Measurements from ENCODE around the gene ANKRD30A.
"Not testable (repeated sequence)": the region's sequence is repeated elsewhere in the genome, so short reads cannot be mapped to it uniquely, and the experiment has no call there.

The ANKRD30A gene

DNA sequence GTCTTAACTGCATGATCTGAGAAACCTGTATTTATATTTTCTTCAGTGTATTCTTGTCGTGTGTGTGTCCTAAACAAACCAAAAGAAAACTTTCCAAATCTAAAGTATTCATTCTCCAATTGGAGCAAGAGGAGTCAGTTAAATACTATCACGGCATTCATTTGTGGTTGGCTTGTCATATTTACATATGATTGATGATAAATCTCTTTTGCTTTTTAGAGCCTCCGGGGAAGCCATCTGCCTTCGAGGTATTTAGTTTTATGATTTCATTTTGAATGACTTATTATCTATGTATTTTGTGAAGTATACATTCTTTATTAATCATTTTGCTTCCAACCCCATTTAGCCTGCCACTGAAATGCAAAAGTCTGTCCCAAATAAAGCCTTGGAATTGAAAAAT, 37.0 kb downstream of the ANKRD30A start:
- H3K14ac ChIP-seq (ENCODE audit: low read length in 2 of 2): not testable (repeated sequence)

GRCh38 chr10:37171945-37172344, 46.5 kb downstream of the ANKRD30A start:
- not testable (repeated sequence) for H3K9ac ChIP-seq (ENCODE audit: low read length); H3K4me3 ChIP-seq (ENCODE audit: insufficient read depth in 1 of 2, low read depth in 1 of 2, low read length in 2 of 2)
- WGBS: 92% methylated on average over 6 of the region's 13 CpGs

More for the DNA sequence above, 37.0 kb downstream of the ANKRD30A start:
- 83% methylated on average over 1 of the region's 4 CpGs for WGBS
- H4K91ac ChIP-seq (ENCODE audit: low read length); H2BK12ac ChIP-seq (ENCODE audit: low read length in 2 of 2); H4K8ac ChIP-seq (ENCODE audit: low read length); H3K9ac ChIP-seq (ENCODE audit: low read length); H3K4me2 ChIP-seq (ENCODE audit: low read length, poor library complexity, severe bottlenecking); H3K27ac ChIP-seq (ENCODE audit: low read length, poor library complexity, severe bottlenecking); H2BK5ac ChIP-seq (ENCODE audit: low read depth, low read length, poor library complexity, severe bottlenecking); H2BK15ac ChIP-seq (ENCODE audit: low read depth, poor library complexity, severe bottlenecking); H2AFZ ChIP-seq (ENCODE audit: low read depth, low read length); H2BK120ac ChIP-seq (ENCODE audit: low read depth, low read length); H3K23ac ChIP-seq (ENCODE audit: low read length in 2 of 2); H3K4ac ChIP-seq (ENCODE audit: low read depth in 1 of 2, low read length in 2 of 2); H3K18ac ChIP-seq (ENCODE audit: low read depth in 1 of 2, low read length in 2 of 2); DNase-seq; H3K27me3 ChIP-seq (ENCODE audit: control insufficient read depth in 1 of 2, insufficient read depth in 1 of 2, low read length in 2 of 2); H3K36me3 ChIP-seq (ENCODE audit: control insufficient read depth in 1 of 2, insufficient read depth in 2 of 2, low read depth in 1 of 2, low read length in 2 of 2); H2AK5ac ChIP-seq (ENCODE audit: low read length, severe bottlenecking); H3K79me1 ChIP-seq (replicated peaks; ENCODE audit: low read length, poor library complexity, severe bottlenecking); H3K4me1 ChIP-seq (ENCODE audit: control insufficient read depth, insufficient read depth, low read depth, low read length); H3K4me3 ChIP-seq (ENCODE audit: insufficient read depth in 1 of 2, low read depth in 1 of 2, low read length in 2 of 2); H3K9me3 ChIP-seq (ENCODE audit: control insufficient read depth, low read length): not testable (repeated sequence)

DNA sequence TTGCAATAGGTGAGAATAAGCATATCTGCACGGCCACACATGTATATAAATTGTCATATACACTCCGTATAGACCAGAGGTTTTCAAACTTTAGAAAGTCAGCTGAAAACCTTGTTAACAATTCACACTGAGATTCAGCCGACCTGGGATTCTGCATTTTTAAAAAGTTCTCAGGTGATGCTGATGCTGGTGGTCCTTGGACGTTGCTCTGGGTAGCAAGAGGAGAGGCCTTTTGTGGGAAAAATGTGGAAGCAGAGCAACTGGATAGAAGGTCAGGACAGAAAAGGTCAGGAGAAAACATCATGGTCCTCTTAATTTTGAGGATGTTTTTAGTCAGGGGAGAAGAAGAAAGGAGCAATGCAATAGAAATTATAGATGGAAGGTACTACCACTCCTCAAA, 52.9 kb downstream of the ANKRD30A start:
- not testable (repeated sequence) for H2AFZ ChIP-seq (ENCODE audit: low read depth, low read length); H3K4me3 ChIP-seq (ENCODE audit: insufficient read depth in 1 of 2, low read depth in 1 of 2, low read length in 2 of 2); H2BK5ac ChIP-seq (ENCODE audit: low read depth, low read length, poor library complexity, severe bottlenecking); H4K91ac ChIP-seq (ENCODE audit: low read length); H3K4me2 ChIP-seq (ENCODE audit: low read length, poor library complexity, severe bottlenecking); DNase-seq; H3K27me3 ChIP-seq (ENCODE audit: control insufficient read depth in 1 of 2, insufficient read depth in 1 of 2, low read length in 2 of 2); H3K23ac ChIP-seq (ENCODE audit: low read length in 2 of 2); H3K14ac ChIP-seq (ENCODE audit: low read length in 2 of 2); H3K9ac ChIP-seq (ENCODE audit: low read length); H3K9me3 ChIP-seq (ENCODE audit: control insufficient read depth, low read length); H2AK5ac ChIP-seq (ENCODE audit: low read length, severe bottlenecking); H4K8ac ChIP-seq (ENCODE audit: low read length); H3K79me1 ChIP-seq (replicated peaks; ENCODE audit: low read length, poor library complexity, severe bottlenecking); H2BK15ac ChIP-seq (ENCODE audit: low read depth, poor library complexity, severe bottlenecking); H3K4me1 ChIP-seq (ENCODE audit: control insufficient read depth, insufficient read depth, low read depth, low read length); H2BK120ac ChIP-seq (ENCODE audit: low read depth, low read length); H2BK12ac ChIP-seq (ENCODE audit: low read length in 2 of 2); H3K36me3 ChIP-seq (ENCODE audit: control insufficient read depth in 1 of 2, insufficient read depth in 2 of 2, low read depth in 1 of 2, low read length in 2 of 2); H3K4ac ChIP-seq (ENCODE audit: low read depth in 1 of 2, low read length in 2 of 2); H3K18ac ChIP-seq (ENCODE audit: low read depth in 1 of 2, low read length in 2 of 2); H3K27ac ChIP-seq (ENCODE audit: low read length, poor library complexity, severe bottlenecking)
- WGBS: 24% methylated on average over 2 of the region's 4 CpGs

More at GRCh38 chr10:37171945-37172344, 46.5 kb downstream of the ANKRD30A start:
- not testable (repeated sequence) for H2BK15ac ChIP-seq (ENCODE audit: low read depth, poor library complexity, severe bottlenecking); H3K18ac ChIP-seq (ENCODE audit: low read depth in 1 of 2, low read length in 2 of 2); H3K27me3 ChIP-seq (ENCODE audit: control insufficient read depth in 1 of 2, insufficient read depth in 1 of 2, low read length in 2 of 2); DNase-seq; H2AK5ac ChIP-seq (ENCODE audit: low read length, severe bottlenecking); H3K4me1 ChIP-seq (ENCODE audit: control insufficient read depth, insufficient read depth, low read depth, low read length); H3K27ac ChIP-seq (ENCODE audit: low read length, poor library complexity, severe bottlenecking); H3K9me3 ChIP-seq (ENCODE audit: control insufficient read depth, low read length); H3K4ac ChIP-seq (ENCODE audit: low read depth in 1 of 2, low read length in 2 of 2); H2BK120ac ChIP-seq (ENCODE audit: low read depth, low read length); H4K8ac ChIP-seq (ENCODE audit: low read length); H3K36me3 ChIP-seq (ENCODE audit: control insufficient read depth in 1 of 2, insufficient read depth in 2 of 2, low read depth in 1 of 2, low read length in 2 of 2); H3K4me2 ChIP-seq (ENCODE audit: low read length, poor library complexity, severe bottlenecking); H3K14ac ChIP-seq (ENCODE audit: low read length in 2 of 2); H2AFZ ChIP-seq (ENCODE audit: low read depth, low read length); H2BK5ac ChIP-seq (ENCODE audit: low read depth, low read length, poor library complexity, severe bottlenecking); H3K23ac ChIP-seq (ENCODE audit: low read length in 2 of 2); H4K91ac ChIP-seq (ENCODE audit: low read length); H2BK12ac ChIP-seq (ENCODE audit: low read length in 2 of 2); H3K79me1 ChIP-seq (replicated peaks; ENCODE audit: low read length, poor library complexity, severe bottlenecking)

DNA sequence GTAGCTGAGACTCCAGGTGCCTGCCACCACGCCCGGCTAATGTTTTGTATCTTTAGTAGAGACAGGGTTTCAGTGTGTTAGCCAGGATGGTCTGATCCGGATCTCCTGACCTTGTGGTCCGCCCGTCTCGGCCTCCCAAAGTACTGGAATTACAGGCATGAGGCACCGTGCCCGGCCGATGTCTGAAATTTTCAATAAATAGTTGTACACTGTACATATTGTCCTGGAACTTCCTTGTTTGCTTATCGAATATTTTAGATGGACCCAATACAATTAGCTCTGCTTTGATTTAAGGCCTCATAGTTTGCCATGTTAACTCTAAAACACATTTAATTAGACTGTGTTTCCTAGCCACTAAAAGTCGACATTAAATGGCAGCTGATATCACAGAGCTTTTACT, 57.3 kb downstream of the ANKRD30A start:
- not testable (repeated sequence) for H2AFZ ChIP-seq (ENCODE audit: low read depth, low read length); H3K36me3 ChIP-seq (ENCODE audit: control insufficient read depth in 1 of 2, insufficient read depth in 2 of 2, low read depth in 1 of 2, low read length in 2 of 2); H3K18ac ChIP-seq (ENCODE audit: low read depth in 1 of 2, low read length in 2 of 2); H3K4me2 ChIP-seq (ENCODE audit: low read length, poor library complexity, severe bottlenecking); H3K23ac ChIP-seq (ENCODE audit: low read length in 2 of 2); H4K91ac ChIP-seq (ENCODE audit: low read length); H3K27me3 ChIP-seq (ENCODE audit: control insufficient read depth in 1 of 2, insufficient read depth in 1 of 2, low read length in 2 of 2); H3K79me1 ChIP-seq (replicated peaks; ENCODE audit: low read length, poor library complexity, severe bottlenecking); H3K4me1 ChIP-seq (ENCODE audit: control insufficient read depth, insufficient read depth, low read depth, low read length); H3K27ac ChIP-seq (ENCODE audit: low read length, poor library complexity, severe bottlenecking); H4K8ac ChIP-seq (ENCODE audit: low read length); H2BK5ac ChIP-seq (ENCODE audit: low read depth, low read length, poor library complexity, severe bottlenecking); H2BK120ac ChIP-seq (ENCODE audit: low read depth, low read length); H3K9ac ChIP-seq (ENCODE audit: low read length); H3K4ac ChIP-seq (ENCODE audit: low read depth in 1 of 2, low read length in 2 of 2); DNase-seq; H2AK5ac ChIP-seq (ENCODE audit: low read length, severe bottlenecking); H2BK15ac ChIP-seq (ENCODE audit: low read depth, poor library complexity, severe bottlenecking); H2BK12ac ChIP-seq (ENCODE audit: low read length in 2 of 2); H3K4me3 ChIP-seq (ENCODE audit: insufficient read depth in 1 of 2, low read depth in 1 of 2, low read length in 2 of 2); H3K9me3 ChIP-seq (ENCODE audit: control insufficient read depth, low read length); H3K14ac ChIP-seq (ENCODE audit: low read length in 2 of 2)
- no CpG with 5 or more reads among the region's 11 CpGs for WGBS
